Prostate gland (tissue), 2 donors: Measurements from ENCODE around the gene SLC12A3. TPM values are rescaled to one million over a fixed set of nuclear protein-coding genes. Genes with fewer than 3 reads are reported as not detected.
"Not testable (repeated sequence)": the region's sequence is repeated elsewhere in the genome, so short reads cannot be mapped to it uniquely, and the experiment has no call there.

Source experiments
- DNase-seq: peaks from one replicate; pipeline ENCODE4 v3.0.0-alpha.2; 2019; ENCODE audit warnings: low spot score
- H3K27ac ChIP-seq, 2 donors: fragments of 200-600 bp; sonication (generic); 2 replicates each; pipeline ENCODE4 v1.5.1; 2017 to 2019
- H3K27me3 ChIP-seq: fragments of 200-600 bp; sonication (generic); replicated peaks from 2 replicates; pipeline ENCODE4 v1.5.1; 2019; ENCODE audit not compliant: insufficient read depth
- H3K36me3 ChIP-seq, 2 donors: fragments of 200-600 bp; sonication (generic); 1 replicate in 1 of 2; 2 replicates in 1 of 2; pipeline versions ENCODE4 v1.5.1 to v1.8.1; 2017 to 2019
- H3K4me1 ChIP-seq: fragments of 200-600 bp; sonication (generic); replicated peaks from 2 replicates; pipeline ENCODE4 v1.5.1; 2019
- H3K4me3 ChIP-seq, 2 donors: fragments of 200-600 bp; sonication (generic); 2 replicates each; pipeline ENCODE4 v1.5.1; 2017 to 2019
- H3K9me3 ChIP-seq: fragments of 200-600 bp; sonication (generic); 2 replicates; pipeline ENCODE4 v1.5.1; 2017
- CTCF ChIP-seq, 4 experiments: fragments of 200-600 bp in 2 of 4; fragments of 450-650 bp in 2 of 4; sonication (generic) in 2 of 4; IDR thresholded peaks; 1 replicate in 3 of 4; 2 replicates in 1 of 4; pipeline ENCODE4 v1.5.1; 2016 to 2019; ENCODE audit warnings: antibody characterized with exemption in 4 of 4, mild to moderate bottlenecking in 2 of 4, moderate library complexity in 2 of 4
- POLR2A ChIP-seq: fragments of 450-650 bp; IDR thresholded peaks from one replicate; pipeline ENCODE4 v1.6.1; 2016; ENCODE audit warnings: antibody characterized with exemption, mild to moderate bottlenecking
- POLR2AphosphoS5 ChIP-seq: sonication (generic); formaldehyde crosslinking; IDR thresholded peaks from one replicate; pipeline ENCODE4 v1.6.1; 2017; ENCODE audit warnings: antibody characterized with exemption
- WGBS: methylation state at CpG from one replicate; pipeline ENCODE4 v1.1.5; 2018; 5-methylcytosine and 5-hydroxymethylcytosine counted together
- intact Hi-C: fragments of 100-400 bp; cut with DNase I; formaldehyde crosslinking; loops from one replicate; pipeline ENCODE4 v1.14.2; 2022
- total RNA-seq, 2 donors: library from RNA; depleted of rRNA; stranded (reverse); fragments of >200 nt; gene quantifications; one replicate each; pipeline ENCODE4 v1.1.0, GENCODE V29; 2016

Gene SLC12A3
- total RNA-seq, 2 donors from 2014 or later = 0.23 TPM; not detected in 1

DNA sequence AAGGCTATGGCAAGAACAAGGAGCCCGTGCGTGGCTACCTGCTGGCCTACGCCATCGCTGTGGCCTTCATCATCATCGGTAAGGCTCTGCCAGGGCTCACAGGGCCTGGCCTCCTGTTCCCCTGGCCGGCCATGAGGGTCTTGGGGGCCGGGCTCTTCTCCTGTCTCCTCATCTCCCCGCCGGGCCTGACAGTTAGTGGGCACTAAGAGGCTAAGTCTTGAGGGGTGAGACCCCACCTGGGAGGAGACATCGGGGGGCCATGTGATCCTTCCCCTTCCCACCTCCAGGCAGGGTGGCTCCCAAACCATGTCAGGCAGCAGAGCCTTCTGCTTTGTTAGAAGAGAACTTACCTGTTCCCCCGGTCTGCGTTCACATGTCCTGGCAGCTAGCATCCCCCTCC is 15.2 kb downstream of the SLC12A3 start:
- no peak for TF ChIP-seq CTCF (IDR thresholded peaks at IDR 0.05)
- TF ChIP-seq POLR2A = no peak
- TF ChIP-seq POLR2AphosphoS5 = no peak
- WGBS = 80% methylated on average over 12 of the region's 12 CpGs

GRCh38 chr16:56880685-56881084 is 15.7 kb downstream of the SLC12A3 start:
- no peak for DNase-seq
- Histone ChIP-seq H3K4me3 (no peak overlapping the region), H3K4me1 (no peaks in the 10 kb centered on the region), H3K9me3 (no peaks in the 10 kb centered on the region), H3K27me3 (no peaks in the 10 kb centered on the region), H3K36me3 (no peaks in the 10 kb centered on the region), H3K27ac (no peak overlapping the region)
- TF ChIP-seq POLR2A (no peak), POLR2AphosphoS5 (no peak), CTCF (IDR thresholded peaks at IDR 0.05) (no peak)
- 94% methylated on average over 4 of the region's 4 CpGs for WGBS
- intact Hi-C loops = no loop called here

More for the DNA sequence above, 15.2 kb downstream of the SLC12A3 start:
- DNase-seq = no peak
- intact Hi-C loops = no loop called here
- Histone ChIP-seq H3K36me3 (no peaks in the 10 kb centered on the region), H3K4me1 (no peaks in the 10 kb centered on the region), H3K27me3 (no peaks in the 10 kb centered on the region), H3K9me3 (no peaks in the 10 kb centered on the region), H3K4me3 (no peak overlapping the region), H3K27ac (no peak overlapping the region)

DNA sequence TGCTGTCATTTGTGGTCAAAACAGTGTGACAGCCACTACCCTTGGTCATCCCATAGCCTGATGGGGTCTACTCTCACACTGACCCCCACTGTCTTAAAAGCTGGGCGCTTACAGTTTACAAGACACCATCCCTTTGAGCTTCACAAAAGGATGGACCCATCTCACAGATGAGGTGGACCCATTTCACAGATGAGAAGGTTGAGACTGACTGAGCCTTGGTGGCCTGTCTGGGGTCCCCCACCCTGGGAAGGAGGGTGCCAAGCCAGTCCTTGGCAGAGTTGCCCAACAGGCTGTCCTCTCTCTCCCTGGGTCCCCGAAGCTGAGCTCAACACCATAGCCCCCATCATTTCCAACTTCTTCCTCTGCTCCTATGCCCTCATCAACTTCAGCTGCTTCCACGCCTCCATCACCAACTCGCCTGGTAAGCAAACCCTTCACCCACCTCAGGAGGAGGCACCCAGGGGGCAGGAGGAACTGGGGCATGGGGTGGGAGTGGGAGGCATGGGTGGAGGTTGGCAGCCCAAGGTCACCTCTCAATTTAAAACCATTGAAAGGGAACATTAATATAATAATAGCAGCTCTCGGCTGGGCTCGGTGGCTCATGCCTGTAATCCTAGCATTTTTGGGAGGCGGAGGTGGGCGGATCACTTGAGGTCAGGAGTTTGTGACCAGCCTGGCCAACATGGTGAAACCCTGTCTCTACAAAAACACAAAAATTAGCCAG is 17.2 kb downstream of the SLC12A3 start:
- no peaks in the 10 kb centered on the region for H3K9me3 ChIP-seq
- TF ChIP-seq POLR2A (no peak), POLR2AphosphoS5 (no peak), CTCF (IDR thresholded peaks at IDR 0.05) (no peak)
- no peak overlapping the region for H3K27ac ChIP-seq
- H3K4me3 ChIP-seq = no peak overlapping the region
- no peaks in the 10 kb centered on the region for H3K27me3 ChIP-seq
- H3K4me1 ChIP-seq = no peaks in the 10 kb centered on the region
- no peaks in the 10 kb centered on the region for H3K36me3 ChIP-seq
- 95% methylated on average over 8 of the region's 8 CpGs for whole genome bisulfite sequencing
- intact Hi-C loops = no loop called here
- DNase-seq = no peak

GRCh38 chr16:56883586-56883985 is 18.6 kb downstream of the SLC12A3 start:
- Histone ChIP-seq H3K4me1 (no peaks in the 10 kb centered on the region), H3K9me3 (no peaks in the 10 kb centered on the region), H3K27me3 (no peaks in the 10 kb centered on the region), H3K36me3 (no peaks in the 10 kb centered on the region), H3K27ac (no peak overlapping the region), H3K4me3 (no peak overlapping the region)
- intact Hi-C loops = no loop called here
- 90% methylated on average over 2 of the region's 2 CpGs for WGBS
- TF ChIP-seq POLR2AphosphoS5 (no peak), POLR2A (no peak), CTCF (IDR thresholded peaks at IDR 0.05) (no peak)
- no peak for DNase-seq

GRCh38 chr16:56884026-56884582 is 19.1 kb downstream of the SLC12A3 start:
- Histone ChIP-seq H3K4me3 (no peak overlapping the region), H3K27me3 (no peaks in the 10 kb centered on the region), H3K4me1 (peaks cover under 1% of the 10 kb centered on the region), H3K27ac (no peak overlapping the region), H3K36me3 (no peaks in the 10 kb centered on the region), H3K9me3 (no peaks in the 10 kb centered on the region)
- WGBS = 96% methylated on average over 14 of the region's 14 CpGs
- intact Hi-C loops = no loop called here
- no peak for DNase-seq
- TF ChIP-seq POLR2A (no peak), CTCF (IDR thresholded peaks at IDR 0.05) (no peak), POLR2AphosphoS5 (no peak)

GRCh38 chr16:56884929-56885328 is 19.9 kb downstream of the SLC12A3 start:
- H3K27me3 ChIP-seq, DNase-seq, H3K4me1 ChIP-seq, H3K36me3 ChIP-seq, intact Hi-C loops, H3K27ac ChIP-seq, H3K4me3 ChIP-seq, H3K9me3 ChIP-seq: not testable (repeated sequence)
- WGBS = 90% methylated on average over 13 of the region's 13 CpGs
